IPS DF 4.7 (cell line): ENCODE data around the gene CDK11A.
"Not testable (repeated sequence)": the region's sequence is repeated elsewhere in the genome, so short reads cannot be mapped to it uniquely, and the experiment has no call there.

Experiments
- DNase-seq: peaks from one replicate; pipeline ENCODE4 v3.0.0-alpha.2; 2013; ENCODE audit warnings: low spot score; ENCODE audit errors: extremely low read depth

The CDK11A gene

GRCh38 chr1:1726088-1726487, 1.9 kb upstream of the CDK11A start:
- not testable (repeated sequence) for DNase-seq

- DNase-seq, result no peak
Measured at GRCh38 chr1:1721201-1721600, 3.0 kb downstream of the CDK11A start.

GRCh38 chr1:1715109-1715883, 8.9 kb downstream of the CDK11A start:
- DNase-seq, result not testable (repeated sequence)

- not testable (repeated sequence) for DNase-seq
Measured at GRCh38 chr1:1707897-1708296, 16.3 kb downstream of the CDK11A start.

- DNase-seq, result not testable (repeated sequence)
Measured at GRCh38 chr1:1707241-1707640, 16.9 kb downstream of the CDK11A start.

GRCh38 chr1:1705623-1706022, 18.5 kb downstream of the CDK11A start:
- DNase-seq, result not testable (repeated sequence)

- DNase-seq, result not testable (repeated sequence)
Measured at GRCh38 chr1:1704284-1704957, 19.7 kb downstream of the CDK11A start.

GRCh38 chr1:1703796-1704195, 20.4 kb downstream of the CDK11A start:
- DNase-seq, result no peak

GRCh38 chr1:1702506-1702905, 21.7 kb downstream of the CDK11A start:
- not testable (repeated sequence) for DNase-seq

GRCh38 chr1:1700557-1700956, 23.6 kb downstream of the CDK11A start:
- not testable (repeated sequence) for DNase-seq

GRCh38 chr1:1700067-1700466, 24.1 kb downstream of the CDK11A start:
- not testable (repeated sequence) for DNase-seq

- not testable (repeated sequence) for DNase-seq
Measured at GRCh38 chr1:1699061-1699460, 25.1 kb downstream of the CDK11A start.

- DNase-seq, result not testable (repeated sequence)
Measured at GRCh38 chr1:1697358-1698183, 26.6 kb downstream of the CDK11A start.

GRCh38 chr1:1696431-1697357, 27.5 kb downstream of the CDK11A start:
- not testable (repeated sequence) for DNase-seq

GRCh38 chr1:1692714-1693647, 31.2 kb downstream of the CDK11A start, which contains the start of gene SLC35E2B:
Gene SLC35E2B, minus strand, starts transcription at chr1:1692795. Its CDS starts 16,096 bp downstream, at chr1:1676699.
- not testable (repeated sequence) for DNase-seq

- not testable (repeated sequence) for DNase-seq
Measured at GRCh38 chr1:1692324-1692713, 31.8 kb downstream of the CDK11A start.

- not testable (repeated sequence) for DNase-seq
Measured at GRCh38 chr1:1691443-1691842, 32.7 kb downstream of the CDK11A start.

- DNase-seq, result not testable (repeated sequence)
Measured at GRCh38 chr1:1689526-1689925, 34.6 kb downstream of the CDK11A start.

GRCh38 chr1:1687846-1688245, 36.3 kb downstream of the CDK11A start:
- no peak for DNase-seq
